Caco-2 (cell line): Measurements from ENCODE around the gene C1QL1. TPM values are rescaled to one million over a fixed set of nuclear protein-coding genes. Genes with fewer than 3 reads are reported as not detected.

Experiments
- BruUV-seq: library from RNA; stranded (reverse); fragments of 400-500 nt; replicated peaks from 2 replicates; lab custom pipeline; 2021; lab: Mats Ljungman, UMichigan
- CTCF ChIA-PET: fragments of 300-600 bp; sonication (Branson Sonifier 250); formaldehyde crosslinking; loops from one replicate; lab custom pipeline; 2022; ENCODE audit warnings: antibody characterized with exemption; lab: Charles Lee
- POLR2A ChIA-PET: fragments of 300-600 bp; sonication (Branson Sonifier 250); formaldehyde crosslinking; loops from one replicate; lab custom pipeline; 2022; ENCODE audit warnings: antibody characterized with exemption; lab: Charles Lee
- DNase-seq, 2 experiments: peaks; one replicate each; pipeline versions ENCODE4 v3.0.0 to v3.0.0-alpha.2; 2020 to 2022
- H3K27me3 ChIP-seq: replicated peaks from 2 replicates; pipeline ENCODE4 v1.6.0; 2011; ENCODE audit warnings: low read length; ENCODE audit not compliant: control insufficient read depth, insufficient read depth
- H3K36me3 ChIP-seq: 2 replicates; pipeline ENCODE4 v1.5.1; 2011; ENCODE audit warnings: low read length; ENCODE audit not compliant: control insufficient read depth, insufficient read depth
- H3K4me1 ChIP-seq: fragments of 250-450 bp; sonication (Bioruptor Pico); 2 replicates; pipeline ENCODE4 v1.5.1; 2020; ENCODE audit warnings: mild to moderate bottlenecking
- H3K4me3 ChIP-seq: 2 replicates; pipeline ENCODE4 v1.5.1; 2011; ENCODE audit warnings: low read depth, mild to moderate bottlenecking, control low read depth, low read length
- H3K9me3 ChIP-seq: fragments of 250-450 bp; sonication (Bioruptor Pico); 2 replicates; pipeline ENCODE4 v1.5.1; 2020; ENCODE audit warnings: mild to moderate bottlenecking, moderate library complexity
- H3K27ac Mint-ChIP-seq: one replicate; pipeline ENCODE4 v1.8.0; 2022; ENCODE audit warnings: mixed read lengths; ENCODE audit not compliant: unreplicated experiment
- H3K27me3 Mint-ChIP-seq: one replicate; pipeline ENCODE4 v1.8.0; 2022; ENCODE audit warnings: mixed read lengths; ENCODE audit not compliant: insufficient read depth, unreplicated experiment
- H3K36me3 Mint-ChIP-seq: one replicate; pipeline ENCODE4 v1.8.0; 2022; ENCODE audit warnings: mild to moderate bottlenecking, mixed read lengths; ENCODE audit not compliant: insufficient read depth, unreplicated experiment
- H3K4me1 Mint-ChIP-seq: one replicate; pipeline ENCODE4 v1.8.0; 2022; ENCODE audit warnings: low read depth, mixed read lengths; ENCODE audit not compliant: unreplicated experiment
- H3K4me3 Mint-ChIP-seq: one replicate; pipeline ENCODE4 v1.8.0; 2022; ENCODE audit warnings: mild to moderate bottlenecking, moderate library complexity, mixed read lengths; ENCODE audit not compliant: unreplicated experiment
- H3K9me3 Mint-ChIP-seq: one replicate; pipeline ENCODE4 v1.8.0; 2022; ENCODE audit warnings: mixed read lengths; ENCODE audit not compliant: unreplicated experiment
- intact Hi-C: fragments of 100-400 bp; cut with micrococcal nuclease; formaldehyde crosslinking; loops from one replicate; pipeline ENCODE4 v1.10.0; 2022; ENCODE audit not compliant: unreplicated experiment
- total RNA-seq: library from RNA; stranded (reverse); gene quantifications from 2 replicates; pipeline ENCODE4 v1.2.3, GENCODE V29; 2022
- TF ChIP-seq, protein P1 (sequence below), 2 experiments: fragments of 200-600 bp in 1 of 2; IDR thresholded peaks; 1 replicate in 1 of 2; 2 replicates in 1 of 2; pipeline versions ENCODE4 v1.5.1 to v1.8.0; 2011 to 2022; ENCODE audit warnings: antibody characterized with exemption in 1 of 2, control low read depth in 1 of 2, inconsistent platforms in 1 of 2, low read depth in 1 of 2, low read length in 1 of 2, mild to moderate bottlenecking in 1 of 2, moderate library complexity in 1 of 2; ENCODE audit not compliant: insufficient read depth in 1 of 2, severe bottlenecking in 1 of 2, unreplicated experiment in 1 of 2

The C1QL1 gene
- total RNA-seq, 1 experiment from 2014 or later, result 5.2 TPM

DNA sequence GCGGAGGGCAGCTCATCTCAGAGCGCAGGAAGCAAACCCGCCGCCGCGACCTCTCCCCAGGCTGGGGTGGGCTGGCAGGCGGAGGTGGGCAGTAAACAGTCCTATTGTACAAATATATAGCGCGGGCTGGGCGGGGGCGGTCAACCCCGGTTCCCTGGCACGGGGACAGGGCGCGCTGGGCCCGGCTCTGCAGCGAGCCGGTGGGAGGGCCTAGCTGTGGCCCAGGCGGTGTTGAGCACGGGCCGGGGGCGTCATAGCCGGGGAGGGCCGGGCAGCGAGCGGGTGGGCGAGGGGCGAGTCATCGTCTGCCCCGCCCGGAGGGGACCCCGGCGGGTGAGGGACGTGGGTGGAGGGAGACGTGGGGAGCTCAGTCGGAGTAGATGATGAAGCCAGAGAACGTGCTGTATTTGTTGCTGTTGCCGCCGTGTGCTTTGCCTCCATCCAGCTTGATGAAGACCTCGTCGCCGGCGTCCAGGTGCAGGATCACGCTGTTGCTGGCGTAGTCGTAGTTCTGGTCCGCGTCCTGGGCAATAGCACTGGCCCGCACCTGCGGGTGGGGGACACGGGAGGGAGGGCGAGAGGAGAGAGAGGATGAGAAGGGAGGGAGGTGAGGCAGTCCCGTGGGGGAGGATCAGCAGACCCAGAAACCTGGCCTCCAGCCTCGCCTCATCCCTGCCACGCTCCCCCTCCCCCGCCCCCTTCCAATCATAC lies 8.1 kb downstream of the C1QL1 start:
- Mint-ChIP-seq H3K27ac (no peak overlapping the region), H3K4me1 (no peaks in the 10 kb centered on the region), H3K4me3 (no peak overlapping the region), H3K27me3 (no peaks in the 10 kb centered on the region), H3K9me3 (no peaks in the 10 kb centered on the region), H3K36me3 (peaks cover 3% of the 10 kb centered on the region)
- TF ChIP-seq, protein P1, sequence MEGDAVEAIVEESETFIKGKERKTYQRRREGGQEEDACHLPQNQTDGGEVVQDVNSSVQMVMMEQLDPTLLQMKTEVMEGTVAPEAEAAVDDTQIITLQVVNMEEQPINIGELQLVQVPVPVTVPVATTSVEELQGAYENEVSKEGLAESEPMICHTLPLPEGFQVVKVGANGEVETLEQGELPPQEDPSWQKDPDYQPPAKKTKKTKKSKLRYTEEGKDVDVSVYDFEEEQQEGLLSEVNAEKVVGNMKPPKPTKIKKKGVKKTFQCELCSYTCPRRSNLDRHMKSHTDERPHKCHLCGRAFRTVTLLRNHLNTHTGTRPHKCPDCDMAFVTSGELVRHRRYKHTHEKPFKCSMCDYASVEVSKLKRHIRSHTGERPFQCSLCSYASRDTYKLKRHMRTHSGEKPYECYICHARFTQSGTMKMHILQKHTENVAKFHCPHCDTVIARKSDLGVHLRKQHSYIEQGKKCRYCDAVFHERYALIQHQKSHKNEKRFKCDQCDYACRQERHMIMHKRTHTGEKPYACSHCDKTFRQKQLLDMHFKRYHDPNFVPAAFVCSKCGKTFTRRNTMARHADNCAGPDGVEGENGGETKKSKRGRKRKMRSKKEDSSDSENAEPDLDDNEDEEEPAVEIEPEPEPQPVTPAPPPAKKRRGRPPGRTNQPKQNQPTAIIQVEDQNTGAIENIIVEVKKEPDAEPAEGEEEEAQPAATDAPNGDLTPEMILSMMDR (IDR thresholded peaks at IDR 0.05; ENCODE audit: insufficient read depth in 1 of 2, low read depth in 1 of 2, low read length in 1 of 2, severe bottlenecking in 1 of 2, unreplicated experiment in 1 of 2), result no peak
- H3K27me3 ChIP-seq, result no peaks in the 10 kb centered on the region
- H3K36me3 ChIP-seq, result no peaks in the 10 kb centered on the region
- BruUV-seq, result no TSS peak
- POLR2A ChIA-PET, result no interaction called here
- H3K9me3 ChIP-seq, result no peaks in the 10 kb centered on the region
- no peak for DNase-seq
- H3K4me3 ChIP-seq, result no peak overlapping the region
- intact Hi-C loops, result no loop called here
- H3K4me1 ChIP-seq, result peaks cover 7% of the 10 kb centered on the region
- CTCF ChIA-PET, result interaction anchor here (0.9 kb wide), 1 partner anchor 8 kb away, joined by 3 read pairs; the partner anchor contains the start of gene C1QL1

DNA sequence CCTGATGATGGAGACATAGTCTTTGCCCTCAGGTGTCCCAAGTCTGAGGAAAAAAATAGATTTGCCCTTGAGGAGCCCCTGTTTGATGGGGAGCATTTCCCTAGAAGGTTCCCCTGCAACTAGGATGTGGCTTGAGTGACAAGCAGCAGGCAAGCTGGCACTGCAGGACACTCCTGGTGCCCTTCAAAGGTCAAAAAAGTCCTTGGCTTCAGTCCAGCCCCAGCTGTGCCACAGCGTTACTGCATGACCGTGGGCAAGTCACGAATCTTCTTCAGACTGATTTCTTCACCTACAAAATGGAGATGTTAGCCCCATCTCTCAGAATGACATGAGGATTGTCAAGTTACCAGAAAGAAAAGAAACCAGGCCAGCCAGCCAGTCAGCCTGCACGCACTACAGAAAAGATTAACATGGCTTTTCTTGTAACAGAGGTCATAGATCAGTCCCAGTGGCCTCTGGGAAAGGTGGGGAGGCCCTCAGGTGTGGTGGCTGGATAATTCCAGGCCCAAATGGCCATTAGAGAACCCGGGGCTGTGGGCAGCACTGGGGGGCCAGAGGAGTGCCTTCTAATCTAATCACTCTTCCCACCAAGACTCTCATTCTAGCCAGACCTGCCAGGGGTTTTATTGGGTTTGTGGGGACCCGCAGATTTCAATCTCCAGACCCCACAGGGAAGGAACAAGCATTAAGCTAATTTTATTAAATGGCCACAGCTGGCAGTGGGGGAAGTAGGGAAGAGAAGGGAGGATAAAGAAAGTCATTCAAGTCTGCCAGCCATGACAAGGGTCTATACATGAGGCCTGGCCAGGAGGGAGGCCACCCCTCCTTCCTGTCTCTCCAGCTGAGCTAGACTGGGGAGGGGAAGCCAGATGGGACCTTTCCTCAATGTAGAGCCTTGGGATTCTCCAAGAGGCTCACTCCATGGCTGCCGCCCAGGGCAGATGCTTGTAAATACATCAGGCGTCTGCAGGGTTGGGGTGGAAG lies 10.8 kb downstream of the C1QL1 start:
- TF ChIP-seq, protein P1 (IDR thresholded peaks at IDR 0.05; ENCODE audit: insufficient read depth in 1 of 2, low read depth in 1 of 2, low read length in 1 of 2, severe bottlenecking in 1 of 2, unreplicated experiment in 1 of 2), result no peak
- BruUV-seq, result no TSS peak
- no peaks in the 10 kb centered on the region for H3K9me3 Mint-ChIP-seq
- Histone ChIP-seq H3K27me3 (no peaks in the 10 kb centered on the region), H3K36me3 (no peaks in the 10 kb centered on the region), H3K9me3 (no peaks in the 10 kb centered on the region), H3K4me1 (peaks cover 7% of the 10 kb centered on the region), H3K4me3 (no peak overlapping the region)
- DNase-seq, result no peak
- ChIA-PET POLR2A (no interaction called here), CTCF (interaction anchor here (0.7 to 1.8 kb wide), 2 partner anchors 37 to 170 kb away, joined by 3 to 5 read pairs; no protein-coding TSS in a partner anchor)
- no peaks in the 10 kb centered on the region for H3K27me3 Mint-ChIP-seq
- H3K27ac Mint-ChIP-seq, result no peak overlapping the region
- intact Hi-C loops, result no loop called here
- peaks cover 7% of the 10 kb centered on the region for H3K36me3 Mint-ChIP-seq
- H3K4me1 Mint-ChIP-seq, result no peaks in the 10 kb centered on the region
- no peak overlapping the region for H3K4me3 Mint-ChIP-seq
